ENCODE results near the gene ZSWIM5. TPM values are rescaled to one million over a fixed set of nuclear protein-coding genes. Genes with fewer than 3 reads are reported as not detected.
"Not testable (repeated sequence)": the region's sequence is repeated elsewhere in the genome, so short reads cannot be mapped to it uniquely, and the experiment has no call there.

Gene ZSWIM5
- total RNA-seq, 1 experiment from 2014 or later, result 7.9 TPM

- BruUV-seq (replicated peaks), result no TSS peak
- Histone ChIP-seq H3K27ac (ENCODE audit: low read length) (no peak overlapping the region), H3K4me1 (ENCODE audit: control insufficient read depth, insufficient read depth, low read length) (no peaks in the 10 kb centered on the region), H3K9me3 (ENCODE audit: control insufficient read depth, insufficient read depth, low read depth, low read length) (no peaks in the 10 kb centered on the region), H3K27me3 (ENCODE audit: control insufficient read depth, insufficient read depth, low read length) (no peaks in the 10 kb centered on the region), H3K36me3 (ENCODE audit: control insufficient read depth, insufficient read depth, low read length) (no peaks in the 10 kb centered on the region), H3K4me3 (ENCODE audit: low read depth in 2 of 2, low read length in 2 of 2) (no peak overlapping the region)
- CTCF ChIA-PET, result no interaction called here
- DNase-seq (ENCODE audit: low read depth, low spot score) (no peak), ATAC-seq (no peak)
- no peak for TF ChIP-seq POLR2AphosphoS5 (IDR thresholded peaks at IDR 0.05; ENCODE audit: low read depth, low read length)
- TF ChIP-seq CTCF (IDR thresholded peaks at IDR 0.05), result peak; percentile 38
- in situ Hi-C loops (cut with HindIII; ENCODE audit: low pct_unique_long_range_greater_than_20kb, low sequenced_read_pairs) (no loop called here), intact Hi-C loops (cut with micrococcal nuclease; ENCODE audit: unreplicated experiment) (no loop called here)
- POLR2A ChIA-PET, result no interaction called here
Observed at GRCh38 chr1:45230537-45230936, 24.1 kb upstream of the ZSWIM5 start.

GRCh38 chr1:45225598-45225997 lies 19.2 kb upstream of the ZSWIM5 start:
- BruUV-seq (replicated peaks), result no TSS peak
- TF ChIP-seq TCF7L2 (IDR thresholded peaks at IDR 0.05; ENCODE audit: low read depth, low read length) (no peak), POLR2AphosphoS5 (IDR thresholded peaks at IDR 0.05; ENCODE audit: low read depth, low read length) (no peak), SIN3A (IDR thresholded peaks at IDR 0.05; ENCODE audit: borderline replicate concordance, insufficient read depth, low read depth, low read length) (no peak), CTCF (IDR thresholded peaks at IDR 0.05) (no peak)
- TF ChIP-seq, protein P1, sequence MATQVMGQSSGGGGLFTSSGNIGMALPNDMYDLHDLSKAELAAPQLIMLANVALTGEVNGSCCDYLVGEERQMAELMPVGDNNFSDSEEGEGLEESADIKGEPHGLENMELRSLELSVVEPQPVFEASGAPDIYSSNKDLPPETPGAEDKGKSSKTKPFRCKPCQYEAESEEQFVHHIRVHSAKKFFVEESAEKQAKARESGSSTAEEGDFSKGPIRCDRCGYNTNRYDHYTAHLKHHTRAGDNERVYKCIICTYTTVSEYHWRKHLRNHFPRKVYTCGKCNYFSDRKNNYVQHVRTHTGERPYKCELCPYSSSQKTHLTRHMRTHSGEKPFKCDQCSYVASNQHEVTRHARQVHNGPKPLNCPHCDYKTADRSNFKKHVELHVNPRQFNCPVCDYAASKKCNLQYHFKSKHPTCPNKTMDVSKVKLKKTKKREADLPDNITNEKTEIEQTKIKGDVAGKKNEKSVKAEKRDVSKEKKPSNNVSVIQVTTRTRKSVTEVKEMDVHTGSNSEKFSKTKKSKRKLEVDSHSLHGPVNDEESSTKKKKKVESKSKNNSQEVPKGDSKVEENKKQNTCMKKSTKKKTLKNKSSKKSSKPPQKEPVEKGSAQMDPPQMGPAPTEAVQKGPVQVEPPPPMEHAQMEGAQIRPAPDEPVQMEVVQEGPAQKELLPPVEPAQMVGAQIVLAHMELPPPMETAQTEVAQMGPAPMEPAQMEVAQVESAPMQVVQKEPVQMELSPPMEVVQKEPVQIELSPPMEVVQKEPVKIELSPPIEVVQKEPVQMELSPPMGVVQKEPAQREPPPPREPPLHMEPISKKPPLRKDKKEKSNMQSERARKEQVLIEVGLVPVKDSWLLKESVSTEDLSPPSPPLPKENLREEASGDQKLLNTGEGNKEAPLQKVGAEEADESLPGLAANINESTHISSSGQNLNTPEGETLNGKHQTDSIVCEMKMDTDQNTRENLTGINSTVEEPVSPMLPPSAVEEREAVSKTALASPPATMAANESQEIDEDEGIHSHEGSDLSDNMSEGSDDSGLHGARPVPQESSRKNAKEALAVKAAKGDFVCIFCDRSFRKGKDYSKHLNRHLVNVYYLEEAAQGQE (IDR thresholded peaks at IDR 0.05; ENCODE audit: insufficient read depth in 1 of 2, low read depth in 2 of 2, low read length in 1 of 2), result no peak
- POLR2A ChIA-PET, result no interaction called here

GRCh38 chr1:45223710-45224109 lies 17.3 kb upstream of the ZSWIM5 start:
- BruUV-seq (replicated peaks); H3K4me3 ChIP-seq (ENCODE audit: low read depth in 2 of 2, low read length in 2 of 2); H3K36me3 ChIP-seq (ENCODE audit: control insufficient read depth, insufficient read depth, low read length); ATAC-seq; H3K27me3 ChIP-seq (ENCODE audit: control insufficient read depth, insufficient read depth, low read length); intact Hi-C loops (cut with micrococcal nuclease; ENCODE audit: unreplicated experiment); H3K4me1 ChIP-seq (ENCODE audit: control insufficient read depth, insufficient read depth, low read length); DNase-seq (ENCODE audit: low read depth, low spot score); H3K9me3 ChIP-seq (ENCODE audit: control insufficient read depth, insufficient read depth, low read depth, low read length); H3K27ac ChIP-seq (ENCODE audit: low read length); CTCF ChIA-PET; in situ Hi-C loops (cut with HindIII; ENCODE audit: low pct_unique_long_range_greater_than_20kb, low sequenced_read_pairs): not testable (repeated sequence)
- POLR2A ChIA-PET, result interaction anchor here (0.6 kb wide), 3 partner anchors 26 to 112 kb away, joined by 3 to 4 read pairs (median 4); no protein-coding TSS in a partner anchor

More at GRCh38 chr1:45225598-45225997, 19.2 kb upstream of the ZSWIM5 start:
- Histone ChIP-seq H3K4me1 (ENCODE audit: control insufficient read depth, insufficient read depth, low read length) (no peaks in the 10 kb centered on the region), H3K36me3 (ENCODE audit: control insufficient read depth, insufficient read depth, low read length) (no peaks in the 10 kb centered on the region), H3K27me3 (ENCODE audit: control insufficient read depth, insufficient read depth, low read length) (no peaks in the 10 kb centered on the region; the same call in 1 of the 2 replicates), H3K27ac (ENCODE audit: low read length) (no peak overlapping the region), H3K9me3 (ENCODE audit: control insufficient read depth, insufficient read depth, low read depth, low read length) (no peaks in the 10 kb centered on the region), H3K4me3 (ENCODE audit: low read depth in 2 of 2, low read length in 2 of 2) (no peak overlapping the region)
- no peak for DNase-seq (ENCODE audit: low read depth, low spot score)
- ATAC-seq, result no peak
- CTCF ChIA-PET, result no interaction called here
- in situ Hi-C loops (cut with HindIII; ENCODE audit: low pct_unique_long_range_greater_than_20kb, low sequenced_read_pairs), result no loop called here
- intact Hi-C loops (cut with micrococcal nuclease; ENCODE audit: unreplicated experiment), result no loop called here
